Activated T-cell treated with anti-CD3 and anti-CD28 coated beads, Interleukin-2, amount 50 U/mL, for 24 hours (primary cell): ENCODE results near the gene LPIN2.

Experiments
- DNase-seq: peaks from one replicate; pipeline ENCODE4 v3.0.0-alpha.2; 2020
- H3K27ac Mint-ChIP-seq: 2 replicates; pipeline ENCODE4 v1.8.0; 2020; ENCODE audit warnings: mild to moderate bottlenecking, mixed read lengths
- H3K27me3 Mint-ChIP-seq: 2 replicates; pipeline ENCODE4 v1.8.0; 2020; ENCODE audit warnings: mixed read lengths
- H3K36me3 Mint-ChIP-seq: 2 replicates; pipeline ENCODE4 v1.8.0; 2020; ENCODE audit warnings: low read depth, mixed read lengths
- H3K4me1 Mint-ChIP-seq: 2 replicates; pipeline ENCODE4 v1.8.0; 2020; ENCODE audit warnings: low read depth, mixed read lengths
- H3K4me3 Mint-ChIP-seq: 2 replicates; pipeline ENCODE4 v1.8.0; 2020; ENCODE audit warnings: mild to moderate bottlenecking, moderate library complexity, mixed read lengths
- H3K9me3 Mint-ChIP-seq: 2 replicates; pipeline ENCODE4 v1.8.0; 2020; ENCODE audit warnings: mixed read lengths

Gene LPIN2

GRCh38 chr18:3013024-3013804 is at the start of gene LPIN2:
LPIN2 (minus strand) TSS chr18:3013144; CDS start chr18:2960840, 52,304 bp downstream.
- H3K27me3 Mint-ChIP-seq: no peaks in the 10 kb centered on the region
- H3K9me3 Mint-ChIP-seq: no peaks in the 10 kb centered on the region
- H3K36me3 Mint-ChIP-seq: peaks cover 39% of the 10 kb centered on the region
- peak within 1 kb of the TSS; percentile 92 for H3K4me3 Mint-ChIP-seq
- H3K4me1 Mint-ChIP-seq: peaks cover 67% of the 10 kb centered on the region
- peak within 1 kb of the TSS; percentile 91 for H3K27ac Mint-ChIP-seq
- peak; percentile 97 for DNase-seq

GRCh38 chr18:3061581-3062312 is 48.8 kb upstream of the LPIN2 start:
- DNase-seq: peak; percentile 46
- H3K27ac Mint-ChIP-seq: peak overlapping the region; percentile 99
- H3K27me3 Mint-ChIP-seq: no peaks in the 10 kb centered on the region
- peak overlapping the region; percentile 76 for H3K4me3 Mint-ChIP-seq
- peaks cover 67% of the 10 kb centered on the region for H3K4me1 Mint-ChIP-seq
- no peaks in the 10 kb centered on the region for H3K36me3 Mint-ChIP-seq
- peaks cover 4% of the 10 kb centered on the region for H3K9me3 Mint-ChIP-seq

GRCh38 chr18:3060667-3061580 is 48.0 kb upstream of the LPIN2 start:
- Mint-ChIP-seq H3K4me3 (peak overlapping the region; percentile 76), H3K27ac (peak overlapping the region; percentile 99), H3K36me3 (no peaks in the 10 kb centered on the region), H3K4me1 (peaks cover 68% of the 10 kb centered on the region), H3K9me3 (peaks cover 4% of the 10 kb centered on the region), H3K27me3 (no peaks in the 10 kb centered on the region)
- peak; percentile 67 for DNase-seq

GRCh38 chr18:3059272-3059671 is 46.3 kb upstream of the LPIN2 start:
- DNase-seq: no peak
- Mint-ChIP-seq H3K27me3 (no peaks in the 10 kb centered on the region), H3K4me1 (peaks cover 68% of the 10 kb centered on the region), H3K9me3 (peaks cover 4% of the 10 kb centered on the region), H3K36me3 (no peaks in the 10 kb centered on the region), H3K27ac (no peak overlapping the region), H3K4me3 (no peak overlapping the region)

- peak overlapping the region; percentile 75 for H3K27ac Mint-ChIP-seq
- no peaks in the 10 kb centered on the region for H3K27me3 Mint-ChIP-seq
- peaks cover 5% of the 10 kb centered on the region for H3K9me3 Mint-ChIP-seq
- DNase-seq: no peak
- no peak overlapping the region for H3K4me3 Mint-ChIP-seq
- peaks cover 68% of the 10 kb centered on the region for H3K4me1 Mint-ChIP-seq
- H3K36me3 Mint-ChIP-seq: no peaks in the 10 kb centered on the region
Observed at GRCh38 chr18:3058328-3059191, 45.6 kb upstream of the LPIN2 start.

GRCh38 chr18:3057526-3057925 is 44.6 kb upstream of the LPIN2 start:
- Mint-ChIP-seq H3K4me3 (no peak overlapping the region), H3K36me3 (no peaks in the 10 kb centered on the region), H3K27me3 (no peaks in the 10 kb centered on the region), H3K27ac (no peak overlapping the region), H3K9me3 (peaks cover 9% of the 10 kb centered on the region), H3K4me1 (peaks cover 62% of the 10 kb centered on the region)
- DNase-seq: no peak

GRCh38 chr18:3056311-3056710 is 43.4 kb upstream of the LPIN2 start:
- Mint-ChIP-seq H3K4me1 (peaks cover 58% of the 10 kb centered on the region), H3K27ac (no peak overlapping the region), H3K4me3 (no peak overlapping the region), H3K36me3 (no peaks in the 10 kb centered on the region), H3K27me3 (no peaks in the 10 kb centered on the region), H3K9me3 (peaks cover 6% of the 10 kb centered on the region)
- no peak for DNase-seq

- Mint-ChIP-seq H3K36me3 (no peaks in the 10 kb centered on the region), H3K4me1 (peaks cover 53% of the 10 kb centered on the region), H3K27ac (no peak overlapping the region), H3K4me3 (no peak overlapping the region), H3K27me3 (no peaks in the 10 kb centered on the region), H3K9me3 (peaks cover 6% of the 10 kb centered on the region)
- DNase-seq: no peak
Observed at GRCh38 chr18:3055816-3056215, 42.9 kb upstream of the LPIN2 start.

- no peak overlapping the region for H3K27ac Mint-ChIP-seq
- H3K4me1 Mint-ChIP-seq: peaks cover 48% of the 10 kb centered on the region
- peaks cover 6% of the 10 kb centered on the region for H3K9me3 Mint-ChIP-seq
- DNase-seq: no peak
- H3K4me3 Mint-ChIP-seq: no peak overlapping the region
- H3K27me3 Mint-ChIP-seq: no peaks in the 10 kb centered on the region
- H3K36me3 Mint-ChIP-seq: no peaks in the 10 kb centered on the region
Observed at GRCh38 chr18:3055186-3055728, 42.3 kb upstream of the LPIN2 start.

- H3K4me1 Mint-ChIP-seq: peaks cover 45% of the 10 kb centered on the region
- H3K27me3 Mint-ChIP-seq: no peaks in the 10 kb centered on the region
- DNase-seq: no peak
- H3K4me3 Mint-ChIP-seq: no peak overlapping the region
- H3K36me3 Mint-ChIP-seq: no peaks in the 10 kb centered on the region
- H3K27ac Mint-ChIP-seq: no peak overlapping the region
- H3K9me3 Mint-ChIP-seq: peaks cover 6% of the 10 kb centered on the region
Observed at GRCh38 chr18:3054780-3055179, 41.8 kb upstream of the LPIN2 start.

- H3K27ac Mint-ChIP-seq: no peak overlapping the region
- no peak overlapping the region for H3K4me3 Mint-ChIP-seq
- DNase-seq: no peak
- H3K36me3 Mint-ChIP-seq: no peaks in the 10 kb centered on the region
- no peaks in the 10 kb centered on the region for H3K27me3 Mint-ChIP-seq
- H3K9me3 Mint-ChIP-seq: peaks cover 6% of the 10 kb centered on the region
- H3K4me1 Mint-ChIP-seq: peaks cover 41% of the 10 kb centered on the region
Observed at GRCh38 chr18:3054214-3054613, 41.3 kb upstream of the LPIN2 start.

GRCh38 chr18:3053081-3053480 is 40.1 kb upstream of the LPIN2 start:
- H3K36me3 Mint-ChIP-seq: no peaks in the 10 kb centered on the region
- H3K4me3 Mint-ChIP-seq: no peak overlapping the region
- no peak for DNase-seq
- no peak overlapping the region for H3K27ac Mint-ChIP-seq
- no peaks in the 10 kb centered on the region for H3K27me3 Mint-ChIP-seq
- peaks cover 6% of the 10 kb centered on the region for H3K9me3 Mint-ChIP-seq
- peaks cover 32% of the 10 kb centered on the region for H3K4me1 Mint-ChIP-seq

- H3K36me3 Mint-ChIP-seq: no peaks in the 10 kb centered on the region
Observed at GRCh38 chr18:3052411-3052758, 39.4 kb upstream of the LPIN2 start.

More at GRCh38 chr18:3052411-3052758, 39.4 kb upstream of the LPIN2 start:
- Mint-ChIP-seq H3K27ac (peak overlapping the region; percentile 28), H3K4me3 (no peak overlapping the region), H3K4me1 (peaks cover 29% of the 10 kb centered on the region), H3K27me3 (no peaks in the 10 kb centered on the region), H3K9me3 (peaks cover 6% of the 10 kb centered on the region)
- DNase-seq: no peak
